K562 (cell line): ENCODE results near the gene SDC3. TPM values are rescaled to one million over a fixed set of nuclear protein-coding genes. Genes with fewer than 3 reads are reported as not detected.

ENCODE experiments used
- FOS ChIP-seq: IDR thresholded peaks from 3 replicates; pipeline ENCODE4 v1.6.1; 2011; ENCODE audit not compliant: insufficient read length; ENCODE audit errors: extremely low read depth
- RBM34 ChIP-seq: fragments of 200-400 bp; formaldehyde crosslinking; IDR thresholded peaks from 2 replicates; pipeline ENCODE4 v1.6.1; 2018; ENCODE audit warnings: low read length, borderline replicate concordance; ENCODE audit not compliant: insufficient read depth
- ZBTB40 ChIP-seq, 2 experiments: fragments of 450-650 bp in 1 of 2; sonication (generic) in 1 of 2; formaldehyde crosslinking in 1 of 2; IDR thresholded peaks; 2 replicates each; pipeline versions ENCODE4 v1.7.1 to v1.9.0; 2016 to 2022; ENCODE audit warnings: inconsistent platforms in 1 of 2, mild to moderate bottlenecking in 1 of 2, missing genetic modification reagents in 1 of 2
- ZFPM2 ChIP-seq: fragments of 250-450 bp; sonication (Bioruptor Pico); IDR thresholded peaks from 2 replicates; pipeline ENCODE4 v1.5.1; 2022; ENCODE audit warnings: mild to moderate bottlenecking
- ZNF232 ChIP-seq: sonication (generic); formaldehyde crosslinking; IDR thresholded peaks from 2 replicates; pipeline ENCODE4 v1.8.0; 2022; ENCODE audit warnings: mild to moderate bottlenecking, missing genetic modification reagents
- ZSCAN32 ChIP-seq: fragments of 450-650 bp; formaldehyde crosslinking; IDR thresholded peaks from 2 replicates; pipeline ENCODE4 v1.4.0; 2020; ENCODE audit warnings: mild to moderate bottlenecking, moderate library complexity
- polyA plus RNA-seq, 8 experiments: library from polyadenylated mRNA; depleted of rRNA in 4 of 8; stranded (reverse) in 5 of 8; unstranded in 3 of 8; fragments of >200 nt; fragmentation: Nextera tagmentation in 2 of 8; fragmentation: Illumina TruSeq in 1 of 8; extraction: Ambion mirVana in 2 of 8; extraction: Trizol in 1 of 8; gene quantifications; 2 replicates each; pipeline versions ENCODE4 v1.2.1 to v1.2.3, GENCODE V29; 2011 to 2014; ENCODE audit warnings: inconsistent platforms in 1 of 8, missing spikeins in 1 of 8
- total RNA-seq, 7 experiments: library from RNA; depleted of rRNA in 6 of 7; stranded (reverse); fragments of >200 nt in 6 of 7; fragmentation: Illumina TruSeq in 2 of 7; extraction: Trizol in 2 of 7; gene quantifications; 2 replicates each; pipeline versions ENCODE4 v1.2.1 to v1.2.3, GENCODE V29; 2011 to 2021; ENCODE audit warnings: low replicate concordance in 1 of 7
- TF ChIP-seq, protein P1 (sequence below): fragments of 450-650 bp; IDR thresholded peaks from 2 replicates; pipeline ENCODE4 v1.6.1; 2016; ENCODE audit warnings: missing biosample characterization, missing genetic modification characterization

SDC3 gene
- total and polyA plus RNA-seq, 9 of the 15 experiments (the other 6 are each of a cell fraction or from before 2014, with no cell fraction given): 0.38 to 44.1 (median 12.1) TPM

- TF ChIP-seq ZBTB40 (IDR thresholded peaks at IDR 0.05) (0 out of 2 replicates have a peak, but pooled peaks have one; percentile 38), ZBTB40 (CRISPR knock-in tag; IDR thresholded peaks at IDR 0.05) (no peak), ZSCAN32 (CRISPR knock-in tag) (peak; percentile 86), FOS (no peak), RBM34 (no peak), ZFPM2 (CRISPR knock-in tag) (0 out of 2 replicates have a peak, but pooled peaks have one; percentile 33), ZNF232 (CRISPR knock-in tag) (no peak)
- TF ChIP-seq, protein P1, sequence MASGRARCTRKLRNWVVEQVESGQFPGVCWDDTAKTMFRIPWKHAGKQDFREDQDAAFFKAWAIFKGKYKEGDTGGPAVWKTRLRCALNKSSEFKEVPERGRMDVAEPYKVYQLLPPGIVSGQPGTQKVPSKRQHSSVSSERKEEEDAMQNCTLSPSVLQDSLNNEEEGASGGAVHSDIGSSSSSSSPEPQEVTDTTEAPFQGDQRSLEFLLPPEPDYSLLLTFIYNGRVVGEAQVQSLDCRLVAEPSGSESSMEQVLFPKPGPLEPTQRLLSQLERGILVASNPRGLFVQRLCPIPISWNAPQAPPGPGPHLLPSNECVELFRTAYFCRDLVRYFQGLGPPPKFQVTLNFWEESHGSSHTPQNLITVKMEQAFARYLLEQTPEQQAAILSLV (tag): peak; percentile 87
Observed at GRCh38 chr1:30895944-30896660, 12.5 kb downstream of the SDC3 start (continued).
